ENCODE results near the gene MAD2L1BP.

MAD2L1BP gene

GRCh38 chr6:43683708-43684455 lies 48.2 kb downstream of the MAD2L1BP start:
- DNase-seq: no peak

GRCh38 chr6:43687079-43687436 lies 51.4 kb downstream of the MAD2L1BP start:
- no peak for DNase-seq

GRCh38 chr6:43687437-43688347 lies 52.1 kb downstream of the MAD2L1BP start, which contains the start of gene MRPS18A:
TSS of gene MRPS18A (minus strand) at chr6:43687791. CDS start at chr6:43687779, 12 bp downstream.
- DNase-seq: peak; percentile 82

GRCh38 chr6:43689421-43689820 lies 53.8 kb downstream of the MAD2L1BP start:
- DNase-seq: no peak

Measured in hematopoietic multipotent progenitor cell treated with erythropoietin and hydrocortisone succinate and interleukin-3 and kit ligand, for 8 days (in vitro differentiated cells).